Dendritic cell treated with granulocyte-macrophage colony-stimulating factor and Interleukin-4, amounts not matched to agents 40 ng/mL and 50 ng/mL, for 4 days (primary cell): ENCODE data around the gene GNG13.

ENCODE experiments used
- H3K27ac Mint-ChIP-seq: one replicate; pipeline ENCODE4 v1.8.0; 2022; ENCODE audit warnings: mild to moderate bottlenecking, mixed read lengths
- H3K27me3 Mint-ChIP-seq: one replicate; pipeline ENCODE4 v1.8.0; 2022; ENCODE audit warnings: mild to moderate bottlenecking, mixed read lengths
- H3K36me3 Mint-ChIP-seq: one replicate; pipeline ENCODE4 v1.8.0; 2022; ENCODE audit warnings: low read depth, mixed read lengths
- H3K4me1 Mint-ChIP-seq: one replicate; pipeline ENCODE4 v1.8.0; 2022; ENCODE audit warnings: low read depth, mixed read lengths
- H3K4me3 Mint-ChIP-seq: one replicate; pipeline ENCODE4 v1.8.0; 2022; ENCODE audit warnings: mild to moderate bottlenecking, moderate library complexity, mixed read lengths
- H3K9me3 Mint-ChIP-seq: one replicate; pipeline ENCODE4 v1.8.0; 2022; ENCODE audit warnings: mixed read lengths
- intact Hi-C: fragments of 100-400 bp; cut with micrococcal nuclease; formaldehyde crosslinking; loops from one replicate; pipeline ENCODE4 v1.15.0; 2022

The GNG13 gene, protein sequence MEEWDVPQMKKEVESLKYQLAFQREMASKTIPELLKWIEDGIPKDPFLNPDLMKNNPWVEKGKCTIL

GRCh38 chr16:799948-800833 lies at the start of gene GNG13:
TSS of gene GNG13 (minus strand) at chr16:800734. CDS start at chr16:799077, 1,657 bp downstream.
- no peaks in the 10 kb centered on the region for H3K9me3 Mint-ChIP-seq
- H3K4me1 Mint-ChIP-seq, result no peaks in the 10 kb centered on the region
- H3K27me3 Mint-ChIP-seq, result peaks cover 56% of the 10 kb centered on the region
- H3K4me3 Mint-ChIP-seq, result no peak within 1 kb of the TSS
- intact Hi-C loops, result no loop called here
- H3K36me3 Mint-ChIP-seq, result peaks cover 10% of the 10 kb centered on the region
- H3K27ac Mint-ChIP-seq, result no peak within 1 kb of the TSS

- intact Hi-C loops, result no loop called here
- Mint-ChIP-seq H3K9me3 (peaks cover 45% of the 10 kb centered on the region), H3K27me3 (no peaks in the 10 kb centered on the region), H3K36me3 (no peaks in the 10 kb centered on the region), H3K4me1 (no peaks in the 10 kb centered on the region), H3K4me3 (no peak overlapping the region), H3K27ac (no peak overlapping the region)
Observed at GRCh38 chr16:848510-849253, 48.1 kb upstream of the GNG13 start.

DNA sequence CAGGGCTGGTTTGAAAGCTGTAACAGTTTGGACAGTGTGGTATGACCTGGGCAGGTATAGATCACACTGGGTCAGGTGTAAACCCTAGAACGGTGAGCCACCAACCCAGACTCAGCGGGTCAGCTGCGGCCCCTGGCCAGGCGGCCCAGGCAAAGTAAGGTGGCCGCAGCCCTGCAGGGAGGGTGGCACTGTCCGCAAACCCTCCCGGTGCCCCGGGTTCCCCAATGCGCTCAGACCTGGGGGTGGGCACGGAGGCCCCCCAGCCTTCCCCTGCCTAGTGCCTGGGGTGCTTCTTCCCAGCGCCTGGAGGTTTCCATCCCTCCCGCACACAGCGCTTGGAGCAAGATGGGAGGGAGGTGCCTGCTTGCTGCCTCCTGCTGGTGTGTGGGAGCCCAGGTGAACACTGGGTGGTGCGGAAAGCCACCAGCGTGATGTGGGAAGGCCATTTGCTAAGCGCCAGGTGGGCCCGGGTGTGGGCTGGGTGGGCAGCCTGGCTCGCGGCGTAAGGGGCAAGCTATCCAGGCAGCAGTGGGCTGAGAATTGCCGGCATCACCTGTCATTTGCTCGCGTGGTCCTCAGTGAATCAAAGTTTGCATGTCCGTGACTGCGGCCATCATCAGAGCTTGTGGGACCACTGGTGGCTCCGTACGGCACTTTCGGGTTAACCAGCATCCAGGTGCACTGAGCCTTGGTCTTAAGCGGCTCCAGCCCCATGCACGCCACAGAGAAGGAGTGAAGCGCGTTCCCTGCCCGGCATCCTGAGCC lies 47.3 kb upstream of the GNG13 start:
- no peaks in the 10 kb centered on the region for H3K4me1 Mint-ChIP-seq
- H3K36me3 Mint-ChIP-seq, result no peaks in the 10 kb centered on the region
- H3K9me3 Mint-ChIP-seq, result peaks cover 45% of the 10 kb centered on the region
- H3K4me3 Mint-ChIP-seq, result no peak overlapping the region
- H3K27ac Mint-ChIP-seq, result no peak overlapping the region
- H3K27me3 Mint-ChIP-seq, result no peaks in the 10 kb centered on the region
- intact Hi-C loops, result no loop called here

- no peaks in the 10 kb centered on the region for H3K4me1 Mint-ChIP-seq
- H3K4me3 Mint-ChIP-seq, result no peak overlapping the region
- H3K9me3 Mint-ChIP-seq, result peaks cover 45% of the 10 kb centered on the region
- H3K27me3 Mint-ChIP-seq, result no peaks in the 10 kb centered on the region
- intact Hi-C loops, result no loop called here
- H3K27ac Mint-ChIP-seq, result no peak overlapping the region
- H3K36me3 Mint-ChIP-seq, result no peaks in the 10 kb centered on the region
Observed at GRCh38 chr16:847151-847550, 46.6 kb upstream of the GNG13 start.

- H3K36me3 Mint-ChIP-seq, result no peaks in the 10 kb centered on the region
- no peak overlapping the region for H3K27ac Mint-ChIP-seq
- H3K9me3 Mint-ChIP-seq, result peaks cover 32% of the 10 kb centered on the region
- no peaks in the 10 kb centered on the region for H3K27me3 Mint-ChIP-seq
- intact Hi-C loops, result no loop called here
- H3K4me3 Mint-ChIP-seq, result no peak overlapping the region
- no peaks in the 10 kb centered on the region for H3K4me1 Mint-ChIP-seq
Observed at GRCh38 chr16:845351-845745, 44.8 kb upstream of the GNG13 start.

DNA sequence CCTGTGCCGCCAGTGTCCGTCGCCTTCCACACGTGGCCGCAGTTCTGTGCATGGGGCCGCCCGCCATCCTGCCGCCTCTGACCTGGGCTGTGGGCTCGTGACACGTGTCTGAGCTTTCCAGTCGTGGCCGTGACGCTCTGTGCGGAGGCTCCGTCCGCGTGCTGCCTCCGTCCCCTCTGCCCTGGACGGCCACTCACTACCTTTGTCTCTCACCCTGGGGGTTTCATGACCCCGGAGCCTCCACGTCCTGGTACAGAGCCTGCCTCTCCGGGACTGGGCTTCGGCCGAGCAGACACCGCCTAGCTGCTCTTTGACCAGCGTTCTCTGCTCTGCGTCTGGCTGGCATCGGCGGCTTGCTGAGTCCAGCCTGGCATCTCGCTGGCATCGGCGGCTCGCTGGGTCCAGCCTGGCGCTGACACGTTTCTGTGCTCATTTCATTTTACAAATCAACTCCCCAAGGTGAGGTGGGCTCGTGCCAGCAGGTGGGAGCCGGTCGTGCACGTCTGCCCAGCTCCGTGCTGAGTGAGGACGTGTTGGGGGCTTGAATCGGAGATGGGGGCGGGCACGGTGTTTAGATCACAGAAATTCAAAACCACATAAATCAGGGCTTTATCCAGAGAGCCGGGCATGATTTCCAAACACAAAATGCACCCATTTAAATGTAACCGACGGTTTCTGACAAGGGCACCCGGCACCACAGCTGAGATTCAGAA lies 44.3 kb upstream of the GNG13 start:
- intact Hi-C loops, result no loop called here
- H3K27me3 Mint-ChIP-seq, result no peaks in the 10 kb centered on the region

GRCh38 chr16:843771-844170 lies 43.2 kb upstream of the GNG13 start:
- intact Hi-C loops, result no loop called here
- no peak overlapping the region for H3K4me3 Mint-ChIP-seq
- no peaks in the 10 kb centered on the region for H3K4me1 Mint-ChIP-seq
- H3K9me3 Mint-ChIP-seq, result peaks cover 17% of the 10 kb centered on the region
- H3K27me3 Mint-ChIP-seq, result no peaks in the 10 kb centered on the region
- H3K36me3 Mint-ChIP-seq, result no peaks in the 10 kb centered on the region
- H3K27ac Mint-ChIP-seq, result no peak overlapping the region

More for the DNA sequence above, 44.3 kb upstream of the GNG13 start:
- Mint-ChIP-seq H3K27ac (no peak overlapping the region), H3K36me3 (no peaks in the 10 kb centered on the region), H3K9me3 (peaks cover 27% of the 10 kb centered on the region), H3K4me1 (no peaks in the 10 kb centered on the region), H3K4me3 (no peak overlapping the region)

DNA sequence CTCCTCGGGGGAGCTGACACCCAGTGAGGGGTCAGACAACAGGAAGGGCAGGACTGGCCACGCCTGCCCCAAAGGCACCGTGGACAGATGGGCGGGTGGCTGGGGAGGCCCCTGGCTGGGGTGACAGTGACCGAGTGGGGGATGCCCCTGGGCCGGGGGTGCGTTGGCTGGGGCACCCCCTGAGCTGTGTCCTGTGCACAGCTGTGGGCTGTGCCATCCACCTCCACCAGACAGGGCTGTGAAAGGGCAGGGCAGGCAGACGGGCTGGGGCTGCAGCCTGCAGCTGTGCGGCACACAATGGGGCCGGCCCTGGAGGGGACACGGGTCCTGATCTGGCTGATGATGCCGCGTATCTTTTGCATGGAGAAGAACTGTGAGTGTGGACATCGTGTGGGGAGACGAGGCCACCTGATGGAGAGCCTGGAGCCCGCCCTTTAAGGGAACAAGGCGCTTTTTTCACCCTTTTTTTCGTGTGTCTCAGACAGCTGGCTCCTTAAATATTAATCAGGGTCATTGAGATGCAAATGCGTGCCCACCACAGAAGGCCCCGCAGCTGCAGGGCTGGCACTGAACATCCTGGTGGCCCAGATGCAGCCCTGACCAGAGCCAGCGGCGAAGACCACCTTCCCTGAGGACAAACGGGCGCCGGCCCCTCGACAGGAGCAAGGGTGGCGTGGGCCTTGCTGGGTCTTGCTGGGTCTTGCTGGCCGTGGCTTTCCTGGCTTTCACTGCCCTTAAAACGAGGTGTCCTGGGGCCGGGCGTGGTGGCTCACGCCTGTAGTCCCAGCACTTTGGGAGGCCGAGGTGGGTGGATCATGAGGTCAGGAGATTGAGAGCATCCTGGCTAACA lies 42.4 kb upstream of the GNG13 start:
- Mint-ChIP-seq H3K4me1 (no peaks in the 10 kb centered on the region), H3K9me3 (peaks cover 9% of the 10 kb centered on the region), H3K4me3 (no peak overlapping the region), H3K27me3 (no peaks in the 10 kb centered on the region), H3K36me3 (no peaks in the 10 kb centered on the region), H3K27ac (no peak overlapping the region)
- intact Hi-C loops, result no loop called here

DNA sequence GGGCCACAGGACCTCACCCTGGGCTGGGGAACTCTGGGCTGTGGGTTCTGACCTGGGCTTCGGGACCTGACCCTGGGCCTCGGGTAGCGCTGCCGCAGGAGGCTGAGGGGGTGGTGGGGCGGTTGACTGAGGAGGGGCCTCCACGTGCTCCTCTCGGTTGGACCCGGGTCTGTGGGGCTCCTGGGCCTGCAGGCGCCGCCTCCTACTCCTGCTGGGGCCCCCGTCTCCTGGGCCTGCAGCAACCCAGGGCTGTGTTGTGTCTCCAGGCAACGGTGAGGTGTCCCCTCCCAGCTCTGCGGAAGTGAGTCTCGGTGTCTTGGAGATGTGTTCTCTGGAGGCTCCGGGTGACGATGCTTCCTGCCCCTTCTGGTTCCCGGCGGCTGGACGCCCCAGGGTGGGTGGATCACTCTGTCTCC lies 41.5 kb upstream of the GNG13 start:
- Mint-ChIP-seq H3K4me1 (no peaks in the 10 kb centered on the region), H3K27me3 (no peaks in the 10 kb centered on the region), H3K36me3 (no peaks in the 10 kb centered on the region), H3K9me3 (peaks cover 4% of the 10 kb centered on the region), H3K4me3 (no peak overlapping the region), H3K27ac (no peak overlapping the region)
- intact Hi-C loops, result no loop called here

- Mint-ChIP-seq H3K4me3 (no peak overlapping the region), H3K27me3 (peaks cover under 1% of the 10 kb centered on the region), H3K27ac (no peak overlapping the region), H3K4me1 (no peaks in the 10 kb centered on the region), H3K36me3 (no peaks in the 10 kb centered on the region), H3K9me3 (peaks cover 6% of the 10 kb centered on the region)
- intact Hi-C loops, result no loop called here
Observed at GRCh38 chr16:841455-842060, 41.0 kb upstream of the GNG13 start.

DNA sequence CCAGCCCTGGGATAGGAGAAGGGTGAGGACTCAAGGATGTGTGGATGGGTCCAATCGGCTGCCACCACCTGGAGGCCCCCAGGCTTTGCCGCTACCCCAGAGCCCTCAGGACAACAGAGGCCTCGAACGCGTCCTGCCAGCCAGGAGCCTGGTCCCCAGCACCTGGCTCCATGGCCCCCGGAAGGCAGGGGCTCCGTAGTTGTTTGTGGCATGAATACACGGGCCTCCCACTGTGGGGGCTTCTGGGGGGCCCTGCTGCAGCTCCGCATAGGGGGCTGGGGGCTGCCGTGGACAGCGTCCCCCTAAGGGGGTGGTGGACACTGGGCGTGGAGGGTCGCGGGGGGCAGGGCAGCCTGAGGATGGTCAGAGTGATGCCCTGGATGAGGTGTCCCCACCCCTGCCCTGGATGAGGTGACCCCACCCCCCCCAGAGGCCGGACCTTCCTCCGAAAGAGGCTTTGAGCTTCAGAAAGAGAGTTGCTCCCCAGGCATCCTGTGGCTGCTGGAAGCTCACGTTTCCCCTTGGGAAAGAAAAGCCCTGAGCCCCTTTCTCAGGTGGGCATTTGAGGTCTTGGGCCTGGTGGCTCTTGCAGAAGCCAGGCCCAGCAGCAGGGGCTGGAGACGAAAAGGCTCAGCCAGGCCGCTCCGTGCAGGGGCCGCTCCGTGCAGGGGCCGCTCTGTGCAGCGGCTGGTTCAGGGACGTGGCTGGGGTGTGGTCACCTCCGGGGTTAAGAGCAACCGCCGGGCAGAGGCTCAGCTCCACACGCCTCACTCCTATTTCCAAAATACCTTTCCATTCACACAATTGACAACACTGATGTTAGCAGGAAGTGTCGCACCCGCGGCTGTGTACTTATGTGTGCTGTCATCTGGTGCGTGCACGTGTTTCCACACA lies 40.3 kb upstream of the GNG13 start:
- no peaks in the 10 kb centered on the region for H3K36me3 Mint-ChIP-seq
- H3K27ac Mint-ChIP-seq, result no peak overlapping the region
- peaks cover 14% of the 10 kb centered on the region for H3K9me3 Mint-ChIP-seq
- no peaks in the 10 kb centered on the region for H3K4me1 Mint-ChIP-seq
- H3K27me3 Mint-ChIP-seq, result peaks cover 2% of the 10 kb centered on the region
- H3K4me3 Mint-ChIP-seq, result no peak overlapping the region
- intact Hi-C loops, result no loop called here
